ENCODE measurements around the gene NBPF6. TPM values are rescaled to one million over a fixed set of nuclear protein-coding genes. Genes with fewer than 3 reads are reported as not detected.
"Not testable (repeated sequence)": the region's sequence is repeated elsewhere in the genome, so short reads cannot be mapped to it uniquely, and the experiment has no call there.

Gene NBPF6
- total RNA-seq, 1 experiment from 2014 or later, result not detected

GRCh38 chr1:108512239-108513043 lies 62.3 kb downstream of the NBPF6 start:
- TF ChIP-seq EZH2 (IDR thresholded peaks at IDR 0.05; ENCODE audit: borderline replicate concordance, low read depth, low read length, poor library complexity, severe bottlenecking), result no peak
- peak; percentile 86 for TF ChIP-seq CTCF (conservative IDR thresholded peaks at IDR 0.05; ENCODE audit: low read depth, low read length)
- Histone ChIP-seq H3K4me3 (ENCODE audit: low read depth, low read length, poor library complexity, severe bottlenecking) (no peak overlapping the region), H3K36me3 (ENCODE audit: insufficient read depth, low read length, poor library complexity, severe bottlenecking) (no peaks in the 10 kb centered on the region), H3K4me1 (ENCODE audit: insufficient read depth, low read length, poor library complexity, severe bottlenecking) (no peaks in the 10 kb centered on the region), H3K27me3 (replicated peaks; ENCODE audit: insufficient read depth, low read depth, low read length, poor library complexity) (no peaks in the 10 kb centered on the region), H3K27ac (ENCODE audit: low read depth, low read length, poor library complexity, severe bottlenecking) (no peak overlapping the region), H3K9me3 (ENCODE audit: low read depth, low read length, poor library complexity, severe bottlenecking) (no peaks in the 10 kb centered on the region)
- peak; percentile 55 for DNase-seq (ENCODE audit: low spot score)
- intact Hi-C loops (cut with micrococcal nuclease; ENCODE audit: unreplicated experiment), result loop anchor here (1.0 to 5.0 kb wide), 3 partner anchors 49 to 385 kb away; no protein-coding TSS in a partner anchor
- CTCF ChIA-PET, result interaction anchor here (0.8 to 2.5 kb wide), 2 partner anchors 48 to 132 kb away, joined by 4 to 31 read pairs; partner anchors contain the start of gene EEIG2
- no TSS peak for BruUV-seq (replicated peaks)
- POLR2A ChIA-PET (ENCODE audit: low non-redundant PET), result no interaction called here

GRCh38 chr1:108513044-108513415 lies 62.9 kb downstream of the NBPF6 start:
- TF ChIP-seq CTCF (conservative IDR thresholded peaks at IDR 0.05; ENCODE audit: low read depth, low read length) (no peak), EZH2 (IDR thresholded peaks at IDR 0.05; ENCODE audit: borderline replicate concordance, low read depth, low read length, poor library complexity, severe bottlenecking) (no peak)
- Histone ChIP-seq H3K4me3 (ENCODE audit: low read depth, low read length, poor library complexity, severe bottlenecking) (no peak overlapping the region), H3K36me3 (ENCODE audit: insufficient read depth, low read length, poor library complexity, severe bottlenecking) (no peaks in the 10 kb centered on the region), H3K27me3 (replicated peaks; ENCODE audit: insufficient read depth, low read depth, low read length, poor library complexity) (no peaks in the 10 kb centered on the region), H3K9me3 (ENCODE audit: low read depth, low read length, poor library complexity, severe bottlenecking) (no peaks in the 10 kb centered on the region), H3K27ac (ENCODE audit: low read depth, low read length, poor library complexity, severe bottlenecking) (no peak overlapping the region), H3K4me1 (ENCODE audit: insufficient read depth, low read length, poor library complexity, severe bottlenecking) (no peaks in the 10 kb centered on the region)
- POLR2A ChIA-PET (ENCODE audit: low non-redundant PET), result no interaction called here
- BruUV-seq (replicated peaks), result no TSS peak
- DNase-seq (ENCODE audit: low spot score), result no peak
- intact Hi-C loops (cut with micrococcal nuclease; ENCODE audit: unreplicated experiment), result loop anchor here (5.0 kb wide), 1 partner anchor 384 kb away; no protein-coding TSS in a partner anchor
- CTCF ChIA-PET, result interaction anchor here (0.8 to 2.5 kb wide), 2 partner anchors 47 to 131 kb away, joined by 4 to 31 read pairs; partner anchors contain the start of gene EEIG2

- H3K4me1 ChIP-seq (ENCODE audit: insufficient read depth, low read length, poor library complexity, severe bottlenecking); POLR2A ChIA-PET (ENCODE audit: low non-redundant PET); H3K27me3 ChIP-seq (replicated peaks; ENCODE audit: insufficient read depth, low read depth, low read length, poor library complexity); DNase-seq (ENCODE audit: low spot score); H3K36me3 ChIP-seq (ENCODE audit: insufficient read depth, low read length, poor library complexity, severe bottlenecking); BruUV-seq (replicated peaks); CTCF ChIA-PET; H3K9me3 ChIP-seq (ENCODE audit: low read depth, low read length, poor library complexity, severe bottlenecking); H3K4me3 ChIP-seq (ENCODE audit: low read depth, low read length, poor library complexity, severe bottlenecking); H3K27ac ChIP-seq (ENCODE audit: low read depth, low read length, poor library complexity, severe bottlenecking): not testable (repeated sequence)
- intact Hi-C loops (cut with micrococcal nuclease; ENCODE audit: unreplicated experiment), result loop anchor here (5.0 kb wide), 1 partner anchor 383 kb away; no protein-coding TSS in a partner anchor
Observed at GRCh38 chr1:108513914-108514313, 63.8 kb downstream of the NBPF6 start.

- CTCF ChIA-PET, result not testable (repeated sequence)
Observed at GRCh38 chr1:108517301-108517897, 67.3 kb downstream of the NBPF6 start.

More at GRCh38 chr1:108517301-108517897, 67.3 kb downstream of the NBPF6 start:
- H3K36me3 ChIP-seq (ENCODE audit: insufficient read depth, low read length, poor library complexity, severe bottlenecking); H3K4me1 ChIP-seq (ENCODE audit: insufficient read depth, low read length, poor library complexity, severe bottlenecking); H3K27ac ChIP-seq (ENCODE audit: low read depth, low read length, poor library complexity, severe bottlenecking); BruUV-seq (replicated peaks); DNase-seq (ENCODE audit: low spot score); H3K4me3 ChIP-seq (ENCODE audit: low read depth, low read length, poor library complexity, severe bottlenecking); H3K9me3 ChIP-seq (ENCODE audit: low read depth, low read length, poor library complexity, severe bottlenecking); H3K27me3 ChIP-seq (replicated peaks; ENCODE audit: insufficient read depth, low read depth, low read length, poor library complexity); POLR2A ChIA-PET (ENCODE audit: low non-redundant PET); intact Hi-C loops (cut with micrococcal nuclease; ENCODE audit: unreplicated experiment): not testable (repeated sequence)

Measured in A673 (cell line).